ENCODE results near the gene PAX6.

DNA sequence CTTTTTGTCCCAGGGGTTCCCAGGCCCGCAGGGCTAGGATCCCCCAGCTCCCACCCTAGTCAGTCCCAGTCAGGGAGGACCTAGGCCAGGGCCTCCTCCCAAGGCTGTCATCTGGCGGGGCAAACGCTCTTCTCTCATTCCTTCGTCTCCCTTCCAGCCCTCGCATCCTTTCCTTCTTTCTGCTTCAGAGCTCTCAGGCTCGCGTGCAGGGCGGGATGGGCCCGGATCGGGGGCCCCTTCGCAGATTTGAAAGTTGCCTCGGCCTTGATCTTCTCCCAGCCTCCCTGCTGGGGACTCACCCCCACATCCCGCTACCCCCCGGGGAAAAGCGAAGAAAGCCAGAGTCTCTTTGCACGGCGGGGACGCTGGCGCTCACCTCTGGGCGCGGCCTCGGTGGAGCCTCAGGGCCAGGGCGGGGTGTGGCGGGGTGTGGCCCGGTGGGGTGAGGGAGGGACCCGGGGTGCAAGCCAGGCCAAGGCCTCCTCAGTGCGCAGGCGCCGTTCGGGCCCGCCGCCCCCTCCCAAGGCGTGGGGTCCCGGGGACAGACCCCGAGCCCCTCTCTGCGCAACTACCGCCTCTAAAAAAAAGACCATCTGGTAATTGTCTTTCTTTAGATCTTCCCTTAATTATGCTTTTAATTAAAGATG lies 14.8 kb upstream of the PAX6 start:
- TF ChIP-seq, protein P1, sequence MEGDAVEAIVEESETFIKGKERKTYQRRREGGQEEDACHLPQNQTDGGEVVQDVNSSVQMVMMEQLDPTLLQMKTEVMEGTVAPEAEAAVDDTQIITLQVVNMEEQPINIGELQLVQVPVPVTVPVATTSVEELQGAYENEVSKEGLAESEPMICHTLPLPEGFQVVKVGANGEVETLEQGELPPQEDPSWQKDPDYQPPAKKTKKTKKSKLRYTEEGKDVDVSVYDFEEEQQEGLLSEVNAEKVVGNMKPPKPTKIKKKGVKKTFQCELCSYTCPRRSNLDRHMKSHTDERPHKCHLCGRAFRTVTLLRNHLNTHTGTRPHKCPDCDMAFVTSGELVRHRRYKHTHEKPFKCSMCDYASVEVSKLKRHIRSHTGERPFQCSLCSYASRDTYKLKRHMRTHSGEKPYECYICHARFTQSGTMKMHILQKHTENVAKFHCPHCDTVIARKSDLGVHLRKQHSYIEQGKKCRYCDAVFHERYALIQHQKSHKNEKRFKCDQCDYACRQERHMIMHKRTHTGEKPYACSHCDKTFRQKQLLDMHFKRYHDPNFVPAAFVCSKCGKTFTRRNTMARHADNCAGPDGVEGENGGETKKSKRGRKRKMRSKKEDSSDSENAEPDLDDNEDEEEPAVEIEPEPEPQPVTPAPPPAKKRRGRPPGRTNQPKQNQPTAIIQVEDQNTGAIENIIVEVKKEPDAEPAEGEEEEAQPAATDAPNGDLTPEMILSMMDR (IDR thresholded peaks at IDR 0.05; ENCODE audit: insufficient read depth, low read length, poor library complexity, severe bottlenecking) = no peak
- TF ChIP-seq EZH2phosphoT487 (conservative IDR thresholded peaks at IDR 0.05; ENCODE audit: low read length) = no peak

Measured in SU-DHL-6 (cell line).